ENCODE results near the gene CDSN. TPM values are rescaled to one million over a fixed set of nuclear protein-coding genes. Genes with fewer than 3 reads are reported as not detected.

The CDSN gene
- total and polyA plus RNA-seq, 2 donors (not counting 1 experiment from before 2014, with no cell fraction given), result not detected

DNA sequence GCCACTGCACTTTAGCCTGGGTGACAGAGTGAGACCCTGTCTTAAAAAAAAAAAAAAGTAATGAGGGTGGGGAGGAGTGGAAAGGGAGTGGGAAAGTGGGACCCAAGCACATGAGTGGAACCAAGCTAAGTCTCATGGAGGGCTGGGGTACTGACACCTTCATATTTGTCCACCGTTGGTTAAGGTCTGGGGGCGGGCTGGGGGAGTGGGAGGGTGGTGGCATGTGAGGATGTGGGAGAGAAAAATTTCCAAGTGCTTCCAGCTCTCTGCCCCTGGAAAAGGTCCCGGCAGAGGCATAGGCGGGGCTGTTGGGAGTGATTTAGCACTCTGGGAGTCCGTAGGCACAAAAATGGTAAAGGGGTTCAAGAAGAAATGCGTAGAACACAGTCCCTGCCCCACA lies 12.6 kb upstream of the CDSN start:
- Histone ChIP-seq H2AFZ (ENCODE audit: insufficient read depth, low read depth, low read length, poor library complexity, severe bottlenecking) (no peak overlapping the region), H3K9me3 (ENCODE audit: control extremely low read depth in 1 of 3, control insufficient read depth in 2 of 3, insufficient read depth in 1 of 3, low read length in 2 of 3) (no peaks in the 10 kb centered on the region), H3K4me3 (ENCODE audit: control extremely low read depth in 1 of 5, extremely low read depth in 1 of 5, insufficient read depth in 1 of 5, low read depth in 2 of 5, low read length in 4 of 5) (no peak overlapping the region), H3K4me2 (replicated peaks; ENCODE audit: low read depth, low read length, poor library complexity, severe bottlenecking) (no peak overlapping the region), H3K4me1 (ENCODE audit: control insufficient read depth in 2 of 2, insufficient read depth in 2 of 2, low read length in 2 of 2) (peaks cover 3 to 7% of the 10 kb centered on the region in 2 donors), H3K27ac (ENCODE audit: low read length in 2 of 2) (no peak overlapping the region), H3K27me3 (replicated peaks in 1 of 4; ENCODE audit: control extremely low read depth in 1 of 4, control insufficient read depth in 3 of 4, insufficient read depth in 4 of 4, low read length in 3 of 4) (peaks cover 0 to 7% (median 0%) of the 10 kb centered on the region in 4 experiments), H3K9ac (ENCODE audit: low read length) (no peak overlapping the region), H4K20me1 (ENCODE audit: control insufficient read depth, insufficient read depth, low read length, poor library complexity, severe bottlenecking) (no peaks in the 10 kb centered on the region), H3K79me2 (ENCODE audit: control insufficient read depth, insufficient read depth, low read length) (no peaks in the 10 kb centered on the region), H3K36me3 (replicated peaks in 1 of 2; ENCODE audit: control extremely low read depth in 1 of 2, control insufficient read depth in 1 of 2, extremely low read depth in 1 of 2, insufficient read depth in 2 of 2, low read length in 1 of 2) (no peaks in the 10 kb centered on the region)
- no peak for TF ChIP-seq EZH2 (IDR thresholded peaks at IDR 0.05; ENCODE audit: borderline replicate concordance, insufficient read depth, low read depth, low read length, poor library complexity, severe bottlenecking)
- TF ChIP-seq CTCF (IDR thresholded peaks at IDR 0.05), result no peak
- ChIA-PET POLR2A (no interaction called here), CTCF (interaction anchor here (1.2 to 10.4 kb wide), 5 partner anchors 38 to 254 kb away, joined by 3 to 133 read pairs (median 4); no protein-coding TSS in a partner anchor)
- DNase-seq, result no peak
- peaks cover 18% of the 10 kb centered on the region for H3K27me3 Mint-ChIP-seq
- intact Hi-C loops (cut with micrococcal nuclease), result no loop called here
- no peak overlapping the region for H3K27ac Mint-ChIP-seq
- H3K9me3 Mint-ChIP-seq (ENCODE audit: insufficient read depth), result no peaks in the 10 kb centered on the region
- H3K4me1 Mint-ChIP-seq, result peaks cover 8% of the 10 kb centered on the region
- no peak overlapping the region for H3K4me3 Mint-ChIP-seq
- WGBS (ENCODE audit: insufficient coverage), result 90% methylated on average over 5 of the region's 6 CpGs
- no peak for ATAC-seq (ENCODE audit: low read depth)

GRCh38 chr6:31131595-31131994 lies 11.3 kb upstream of the CDSN start:
- no peak overlapping the region for H2AFZ ChIP-seq (ENCODE audit: insufficient read depth, low read depth, low read length, poor library complexity, severe bottlenecking)
- H3K36me3 ChIP-seq (replicated peaks in 1 of 2; ENCODE audit: control extremely low read depth in 1 of 2, control insufficient read depth in 1 of 2, extremely low read depth in 1 of 2, insufficient read depth in 2 of 2, low read length in 1 of 2), result no peaks in the 10 kb centered on the region
- intact Hi-C loops (cut with micrococcal nuclease), result no loop called here
- peaks cover 4% of the 10 kb centered on the region for H3K4me1 Mint-ChIP-seq
- DNase-seq (no peak), ATAC-seq (ENCODE audit: low read depth) (no peak)
- no peak overlapping the region for H3K4me3 Mint-ChIP-seq
- ChIA-PET CTCF (interaction anchor here (0.7 to 10.4 kb wide), 5 partner anchors 11 to 255 kb away, joined by 3 to 133 read pairs (median 6); no protein-coding TSS in a partner anchor), POLR2A (interaction anchor here (0.6 kb wide), 2 partner anchors 52 to 216 kb away, joined by 3 to 6 read pairs; no protein-coding TSS in a partner anchor)
- H3K27me3 Mint-ChIP-seq, result peaks cover 19% of the 10 kb centered on the region
- H3K9me3 Mint-ChIP-seq (ENCODE audit: insufficient read depth), result no peaks in the 10 kb centered on the region
- H3K4me1 ChIP-seq (ENCODE audit: control insufficient read depth in 2 of 2, insufficient read depth in 2 of 2, low read length in 2 of 2), result peaks cover 0 to 3% of the 10 kb centered on the region in 2 donors
- H3K4me3 ChIP-seq (ENCODE audit: control extremely low read depth in 1 of 5, extremely low read depth in 1 of 5, insufficient read depth in 1 of 5, low read depth in 2 of 5, low read length in 4 of 5), result no peak overlapping the region
- H3K27ac ChIP-seq (ENCODE audit: low read length in 2 of 2), result no peak overlapping the region
- H3K9me3 ChIP-seq (ENCODE audit: control extremely low read depth in 1 of 3, control insufficient read depth in 2 of 3, insufficient read depth in 1 of 3, low read length in 2 of 3), result no peaks in the 10 kb centered on the region
- no peaks in the 10 kb centered on the region for H4K20me1 ChIP-seq (ENCODE audit: control insufficient read depth, insufficient read depth, low read length, poor library complexity, severe bottlenecking)
- no peak overlapping the region for H3K4me2 ChIP-seq (replicated peaks; ENCODE audit: low read depth, low read length, poor library complexity, severe bottlenecking)
- H3K79me2 ChIP-seq (ENCODE audit: control insufficient read depth, insufficient read depth, low read length), result no peaks in the 10 kb centered on the region
- H3K27ac Mint-ChIP-seq, result no peak overlapping the region
- TF ChIP-seq EZH2 (IDR thresholded peaks at IDR 0.05; ENCODE audit: borderline replicate concordance, insufficient read depth, low read depth, low read length, poor library complexity, severe bottlenecking) (no peak), CTCF (IDR thresholded peaks at IDR 0.05) (no peak)
- WGBS (ENCODE audit: insufficient coverage), result 94% methylated on average over 2 of the region's 3 CpGs
- no peak overlapping the region for H3K9ac ChIP-seq (ENCODE audit: low read length)
- peaks cover 0 to 7% (median 0%) of the 10 kb centered on the region in 4 experiments for H3K27me3 ChIP-seq (replicated peaks in 1 of 4; ENCODE audit: control extremely low read depth in 1 of 4, control insufficient read depth in 3 of 4, insufficient read depth in 4 of 4, low read length in 3 of 4)
